ENCODE data around the gene NADK2.
"Not testable (repeated sequence)": the region's sequence is repeated elsewhere in the genome, so short reads cannot be mapped to it uniquely, and the experiment has no call there.

NADK2 gene, protein sequence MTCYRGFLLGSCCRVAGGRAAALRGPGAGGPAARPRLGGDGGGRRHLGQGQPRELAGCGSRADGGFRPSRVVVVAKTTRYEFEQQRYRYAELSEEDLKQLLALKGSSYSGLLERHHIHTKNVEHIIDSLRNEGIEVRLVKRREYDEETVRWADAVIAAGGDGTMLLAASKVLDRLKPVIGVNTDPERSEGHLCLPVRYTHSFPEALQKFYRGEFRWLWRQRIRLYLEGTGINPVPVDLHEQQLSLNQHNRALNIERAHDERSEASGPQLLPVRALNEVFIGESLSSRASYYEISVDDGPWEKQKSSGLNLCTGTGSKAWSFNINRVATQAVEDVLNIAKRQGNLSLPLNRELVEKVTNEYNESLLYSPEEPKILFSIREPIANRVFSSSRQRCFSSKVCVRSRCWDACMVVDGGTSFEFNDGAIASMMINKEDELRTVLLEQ

DNA sequence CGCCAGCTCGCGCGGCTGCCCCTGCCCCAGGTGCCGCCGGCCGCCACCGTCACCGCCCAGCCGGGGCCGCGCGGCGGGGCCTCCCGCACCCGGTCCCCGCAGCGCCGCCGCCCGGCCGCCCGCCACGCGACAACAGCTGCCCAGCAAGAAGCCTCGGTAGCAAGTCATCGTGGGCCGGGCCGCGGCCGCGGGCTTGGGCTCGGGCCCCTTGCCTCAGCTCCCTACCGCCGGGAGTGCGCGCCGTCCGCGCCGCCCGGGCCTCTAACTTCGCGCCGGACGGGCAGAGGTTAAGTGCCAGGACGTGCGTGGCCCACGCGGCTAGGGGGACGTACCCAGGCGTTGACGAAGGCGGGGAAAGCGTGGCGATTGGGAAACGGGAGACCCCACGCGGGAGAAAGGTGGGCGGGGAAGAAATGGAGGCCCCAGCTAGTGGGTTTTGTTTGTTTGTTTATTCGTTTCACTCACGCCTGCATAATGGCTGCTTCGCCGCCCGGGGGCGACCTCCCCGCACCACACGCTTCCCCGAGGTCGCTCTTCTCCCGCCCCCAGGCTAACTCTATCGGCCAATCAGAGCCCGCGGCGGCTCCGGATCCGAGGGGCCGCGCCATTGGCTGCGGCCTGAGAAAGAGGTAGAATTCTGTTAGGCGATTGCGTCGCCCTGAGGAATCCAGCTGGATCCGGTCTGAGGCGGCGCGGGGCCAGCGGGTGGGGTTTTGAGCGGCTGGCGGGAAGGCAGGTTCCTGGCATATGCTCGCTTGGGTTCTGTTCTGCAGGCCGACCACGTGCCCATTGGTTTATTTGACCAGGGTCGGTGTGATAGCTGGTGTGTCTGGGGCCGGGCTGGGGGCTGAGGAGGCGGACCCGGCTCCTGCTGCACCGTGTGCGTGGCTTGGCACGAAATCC is at the start of gene NADK2:
NADK2 (minus strand) TSS at position 295 of the 903 bp plus-strand sequence; CDS start at position 168, 127 bp downstream.
- peak; percentile 98 for DNase-seq

DNA sequence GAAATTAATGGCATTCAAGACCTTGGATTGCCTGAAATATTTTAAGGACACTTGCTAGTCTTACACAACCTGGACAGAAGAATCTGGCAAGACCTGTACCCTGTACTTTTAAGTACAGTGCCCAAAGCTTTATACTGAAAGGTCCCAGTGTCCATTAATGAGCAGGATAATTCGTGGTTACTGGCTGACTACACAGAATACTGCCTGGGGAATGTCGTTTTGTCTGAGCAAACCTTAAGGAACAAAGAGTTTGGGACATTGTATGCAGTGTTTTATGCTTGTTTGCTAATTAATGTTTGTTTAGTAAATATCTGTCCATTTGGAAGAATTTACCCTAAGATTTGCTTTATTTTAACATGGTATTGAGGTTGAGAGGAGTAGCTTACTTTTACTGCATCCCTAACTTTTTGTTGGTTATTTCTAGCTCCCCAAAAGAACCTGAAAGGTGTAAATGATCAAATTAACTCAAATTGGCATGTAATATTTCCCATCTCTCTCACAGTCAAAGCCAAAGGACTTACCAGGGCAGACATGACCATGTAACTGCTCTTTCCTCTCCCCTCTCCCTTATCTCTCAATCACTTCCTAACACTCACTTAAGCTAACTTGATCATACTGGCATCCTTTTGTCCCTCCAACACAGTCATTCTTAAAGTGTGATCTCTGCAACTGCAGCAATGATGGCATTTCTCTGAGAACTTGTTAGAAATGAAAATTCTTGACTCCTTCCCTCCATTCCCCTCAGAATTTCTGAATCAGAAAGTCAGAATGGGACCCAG is 44.3 kb upstream of the NADK2 start:
- no peak for DNase-seq

DNA sequence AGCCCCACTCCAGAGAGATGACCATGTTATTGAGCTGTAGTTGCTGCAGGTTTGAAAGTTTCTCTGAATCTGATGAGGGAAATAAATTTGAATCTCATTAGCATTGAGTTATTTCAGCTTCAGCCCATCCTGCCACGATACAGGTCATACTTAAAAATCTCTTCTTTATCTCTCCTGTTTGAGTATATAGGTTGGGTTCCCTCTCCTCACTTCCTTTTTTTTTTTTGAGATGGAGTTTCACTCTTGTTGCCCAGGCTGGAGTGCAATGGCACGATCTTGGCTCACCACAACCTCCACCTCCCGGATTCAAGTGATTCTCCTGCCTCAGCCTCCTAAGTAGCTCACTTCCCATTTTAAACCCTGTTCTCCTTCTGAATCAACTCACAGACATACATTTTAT is 42.0 kb upstream of the NADK2 start:
- DNase-seq, result not testable (repeated sequence)

DNA sequence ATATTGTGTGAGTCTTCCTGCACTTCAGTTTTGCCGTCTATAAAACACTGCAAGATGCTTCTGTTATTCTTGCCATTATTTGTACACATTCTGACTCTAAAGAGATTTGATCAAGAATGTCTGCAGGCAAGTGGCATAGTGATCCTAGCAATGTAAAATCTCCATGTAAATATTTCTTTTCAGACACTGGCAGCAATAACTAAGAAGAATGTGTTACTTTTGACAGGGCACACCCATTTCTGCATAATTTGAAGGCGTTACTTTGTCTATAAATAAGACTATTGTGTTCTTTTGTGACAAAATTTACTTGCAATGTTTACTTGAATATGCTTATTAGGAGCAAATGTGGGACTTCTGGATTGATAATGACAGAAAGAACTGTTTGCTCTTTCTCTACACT is 39.9 kb upstream of the NADK2 start:
- no peak for DNase-seq

DNA sequence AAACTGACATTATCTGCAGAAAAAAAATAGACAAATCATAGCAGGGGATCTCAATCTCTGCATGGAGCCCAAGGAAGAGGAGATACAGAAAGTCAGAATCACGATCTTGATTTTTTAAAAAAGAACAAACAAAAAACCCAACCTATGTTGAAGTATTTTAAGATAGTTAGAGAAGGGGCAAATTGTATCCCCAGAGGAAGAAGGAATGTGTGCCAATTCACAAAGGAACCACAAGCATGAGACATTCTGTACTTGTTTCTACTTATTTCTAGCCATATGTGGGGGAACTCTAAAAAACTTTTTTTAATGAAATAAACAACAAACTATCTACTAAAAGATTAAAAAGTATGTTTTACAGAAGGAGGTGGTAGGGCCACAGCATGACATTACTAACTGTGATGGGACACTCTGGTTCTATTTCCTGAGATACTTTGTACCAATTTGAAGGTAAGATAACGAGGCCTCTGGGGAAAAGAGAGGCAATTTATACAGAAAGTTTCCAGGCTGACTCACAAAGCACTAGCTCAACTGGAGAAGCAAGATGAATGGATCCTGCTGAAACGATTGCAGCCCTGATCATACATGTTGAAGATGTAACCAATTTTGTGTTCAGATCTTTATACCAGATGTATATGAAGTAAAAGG is 37.5 kb upstream of the NADK2 start:
- DNase-seq, result no peak

DNA sequence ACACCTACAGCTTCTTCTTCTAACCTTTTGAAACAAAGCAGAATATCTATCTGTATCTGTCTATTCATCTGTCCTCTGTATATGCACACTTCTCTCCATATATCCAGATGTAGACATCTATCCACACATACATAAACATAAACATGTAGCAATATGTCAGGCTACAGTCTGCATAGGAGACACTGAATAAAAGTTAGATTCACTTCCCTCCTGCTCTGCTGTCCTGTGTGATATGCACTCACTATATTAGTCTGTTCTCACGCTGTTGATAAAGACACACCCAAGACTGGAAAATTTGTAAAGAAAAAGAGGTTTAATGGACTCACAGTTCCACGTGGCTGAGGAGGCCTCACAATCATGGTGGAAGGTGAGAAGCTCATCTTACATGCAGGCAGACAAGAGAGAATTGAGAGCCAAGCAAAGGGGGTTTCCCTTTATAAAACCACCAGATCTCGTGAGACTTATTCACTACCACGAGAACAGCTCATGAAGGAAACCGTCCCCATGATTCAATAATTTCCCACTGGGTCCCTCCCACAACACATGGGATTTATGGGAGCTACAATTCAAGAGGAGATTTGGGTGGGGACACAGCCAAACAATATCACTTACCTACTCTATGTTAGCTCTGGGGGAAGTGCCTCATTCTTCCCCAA is 35.9 kb upstream of the NADK2 start:
- no peak for DNase-seq

DNA sequence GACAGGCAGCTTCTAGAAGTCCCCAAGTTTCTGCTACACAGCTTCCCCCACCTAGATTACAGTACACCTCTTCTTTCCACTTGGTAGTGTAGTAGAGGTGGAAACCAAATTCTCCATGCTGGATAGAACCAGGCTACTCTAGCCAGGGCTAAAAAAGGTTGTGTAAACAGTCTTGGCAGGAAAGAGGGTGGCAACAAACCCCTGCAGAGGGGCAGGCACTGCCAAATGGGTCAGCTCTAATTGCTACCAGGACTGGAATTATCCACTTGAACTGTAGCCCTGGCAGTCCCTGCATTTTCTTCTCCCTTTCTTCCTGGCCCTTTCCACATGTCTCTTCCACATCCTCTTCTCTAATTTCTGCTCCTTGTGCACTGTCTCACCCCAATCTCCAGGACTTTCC is 35.1 kb upstream of the NADK2 start:
- DNase-seq, result no peak

DNA sequence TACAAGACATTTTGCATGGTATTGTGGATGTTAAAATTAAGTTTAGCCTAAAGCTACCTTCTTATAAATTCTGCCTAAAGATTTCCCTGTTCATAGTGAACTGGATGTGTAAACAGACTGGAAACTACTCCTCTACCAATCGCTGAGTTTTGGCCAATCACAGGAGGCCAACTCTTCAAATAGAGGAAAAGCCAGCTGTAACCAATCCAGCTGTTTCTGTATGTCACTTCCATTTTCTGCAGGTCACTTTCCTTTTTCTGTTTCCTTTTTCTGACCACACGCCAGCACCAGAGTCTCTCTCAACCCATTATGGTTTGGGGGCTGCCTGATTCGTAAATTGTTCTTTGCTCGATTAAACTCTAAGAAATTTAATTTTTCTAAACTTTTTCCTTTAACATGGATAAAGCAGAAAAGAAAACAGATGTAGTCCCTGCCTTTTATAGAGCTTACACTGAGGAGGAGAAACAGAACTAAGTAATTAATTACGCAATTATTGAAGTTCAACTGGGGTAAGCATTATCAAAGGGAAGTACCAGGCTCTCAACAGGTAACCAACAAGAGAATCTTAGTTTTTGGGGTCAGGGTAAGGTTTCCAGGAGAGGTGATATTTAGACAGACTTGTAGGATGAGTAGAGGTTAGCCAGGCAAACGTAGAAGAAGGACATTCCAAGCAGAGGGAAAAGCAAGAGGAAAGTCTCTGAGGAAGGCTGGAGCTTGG is 32.2 kb upstream of the NADK2 start:
- no peak for DNase-seq

DNA sequence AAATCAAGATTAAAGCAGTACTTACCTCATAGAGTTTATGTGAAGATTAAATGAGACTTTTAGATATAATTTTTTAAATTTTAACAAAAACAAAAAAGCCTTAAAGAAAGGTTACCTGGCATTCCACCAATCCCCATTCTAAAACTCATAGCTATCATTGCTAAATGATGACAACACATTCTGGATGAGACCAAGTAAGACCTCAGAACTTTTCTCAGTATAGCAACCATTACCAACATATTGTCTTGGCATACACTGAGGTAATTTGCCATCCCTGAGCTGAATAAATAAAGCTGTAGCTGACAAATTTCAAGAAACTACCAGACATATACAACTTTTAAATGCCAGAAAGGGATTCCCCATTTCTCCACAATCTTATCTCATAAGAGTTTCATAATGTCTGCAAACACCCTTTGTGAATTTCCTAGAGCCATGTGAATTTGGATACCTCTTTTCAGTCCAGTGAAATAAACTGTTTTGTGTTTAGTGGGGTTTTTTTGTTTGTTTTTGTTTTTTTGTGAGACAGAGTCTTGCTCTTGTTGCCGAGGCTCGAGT is 30.5 kb upstream of the NADK2 start:
- no peak for DNase-seq

DNA sequence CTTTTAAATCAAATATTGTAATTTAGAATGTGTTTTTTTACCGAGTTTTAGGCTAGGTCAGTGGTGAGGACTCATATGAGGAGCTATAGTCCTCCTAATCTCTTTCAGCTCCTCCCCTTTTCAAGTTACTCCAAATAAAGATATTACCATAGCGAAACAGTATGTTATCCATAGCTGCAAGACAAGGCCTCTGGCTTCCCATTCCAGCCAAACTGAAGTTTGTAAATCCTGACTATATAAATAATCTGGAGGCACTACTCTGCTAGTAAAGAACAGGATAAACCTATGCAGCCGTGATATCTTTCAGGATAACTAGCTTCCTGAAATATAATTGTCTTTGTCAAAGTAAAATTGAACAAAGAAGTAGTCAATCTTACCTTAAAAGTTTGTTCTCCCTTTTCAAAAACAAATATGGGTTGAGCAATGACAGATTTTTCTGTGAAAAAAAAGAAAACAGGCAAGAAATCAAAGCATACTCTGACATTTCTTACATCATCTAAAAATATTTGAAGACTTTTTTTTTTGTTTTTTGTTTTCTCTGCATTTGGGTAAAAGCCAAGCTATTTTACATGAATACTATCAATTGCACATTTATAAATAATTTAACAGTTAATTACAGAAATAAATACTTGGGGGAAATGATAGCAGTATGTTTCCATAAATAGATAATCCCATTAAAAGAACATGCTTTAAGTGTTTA is 29.3 kb upstream of the NADK2 start:
- no peak for DNase-seq

DNA sequence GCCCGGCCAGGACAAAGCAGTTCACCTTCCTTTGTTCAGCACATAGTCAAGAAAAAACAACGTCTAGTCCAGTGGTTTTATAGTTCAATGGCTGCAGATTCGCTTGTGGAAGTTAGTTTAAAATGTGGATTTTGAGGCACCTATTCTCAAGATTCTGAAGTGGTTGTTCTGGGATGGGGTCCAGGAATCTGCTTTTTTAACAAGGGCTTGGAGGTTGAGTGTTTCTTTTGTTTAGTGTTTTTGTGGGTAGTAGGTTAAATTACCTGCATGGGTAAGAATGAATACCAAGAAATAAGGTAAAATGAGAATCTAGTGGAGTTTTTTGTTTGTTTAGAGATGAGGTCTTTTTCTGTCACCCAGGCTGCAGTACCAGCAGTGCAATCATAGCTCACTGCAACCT is 28.4 kb upstream of the NADK2 start:
- DNase-seq, result no peak

DNA sequence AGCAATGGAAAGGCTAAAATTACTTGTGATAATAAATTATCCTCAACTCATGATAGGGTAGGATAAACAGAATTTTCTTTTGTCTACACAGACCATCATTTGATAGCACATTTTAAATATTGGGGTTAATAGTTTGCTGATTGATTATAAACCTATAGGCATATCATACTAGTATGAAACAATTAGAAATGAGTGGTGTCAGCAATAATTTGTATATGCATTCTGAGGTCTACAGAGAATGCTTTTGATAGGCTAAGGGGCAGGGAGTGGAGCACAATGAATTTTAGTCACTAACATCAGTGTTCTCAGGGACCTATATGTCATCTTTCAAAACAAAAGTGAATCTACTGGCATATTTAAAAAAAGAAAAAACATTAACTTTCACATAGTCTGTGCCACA is 27.8 kb upstream of the NADK2 start:
- no peak for DNase-seq

DNA sequence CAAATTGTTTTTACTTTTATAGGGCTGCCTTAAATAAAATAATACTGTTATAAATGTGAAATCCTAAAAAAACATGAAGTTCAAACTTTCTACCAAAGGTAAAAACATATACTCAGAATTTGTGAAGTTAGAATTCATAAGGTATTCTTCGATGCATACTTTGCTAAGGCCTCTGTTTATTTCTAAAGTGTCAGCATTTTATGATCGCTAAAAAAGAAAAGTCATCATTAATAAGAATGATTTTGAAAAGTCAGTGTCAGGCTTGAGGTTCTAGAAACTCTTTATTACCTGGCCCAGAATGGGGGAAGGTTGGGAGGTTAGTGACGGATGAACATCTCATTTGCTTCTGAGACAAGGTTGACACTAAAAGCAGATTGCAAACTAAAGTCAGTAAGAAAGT is 26.2 kb upstream of the NADK2 start:
- DNase-seq, result no peak

DNA sequence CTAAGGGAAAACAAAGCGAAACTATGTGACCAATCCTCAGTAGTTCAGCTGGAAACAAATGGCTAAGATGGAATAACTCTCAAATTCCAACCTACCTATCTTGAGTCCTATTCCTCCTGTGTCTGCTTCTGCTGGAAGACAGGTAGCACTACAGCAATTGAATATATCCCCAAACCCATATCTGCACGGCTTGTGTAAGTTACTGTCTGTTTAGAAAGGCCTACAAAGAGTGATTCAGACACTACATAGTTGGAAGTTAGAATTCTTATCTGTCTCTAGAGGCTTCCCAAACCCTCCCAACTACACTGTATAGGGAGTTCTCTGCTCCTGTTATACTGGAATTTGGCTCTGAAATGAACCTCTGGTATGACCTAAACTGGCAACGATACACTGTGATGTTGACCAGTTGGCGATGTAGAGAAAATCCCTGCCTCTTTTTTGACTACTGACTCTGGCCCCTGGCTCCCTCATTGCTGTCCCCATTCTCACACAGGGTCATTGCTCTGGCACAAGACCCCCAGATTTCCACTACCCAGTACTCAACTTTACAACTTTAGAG is 22.6 kb upstream of the NADK2 start:
- DNase-seq, result no peak

DNA sequence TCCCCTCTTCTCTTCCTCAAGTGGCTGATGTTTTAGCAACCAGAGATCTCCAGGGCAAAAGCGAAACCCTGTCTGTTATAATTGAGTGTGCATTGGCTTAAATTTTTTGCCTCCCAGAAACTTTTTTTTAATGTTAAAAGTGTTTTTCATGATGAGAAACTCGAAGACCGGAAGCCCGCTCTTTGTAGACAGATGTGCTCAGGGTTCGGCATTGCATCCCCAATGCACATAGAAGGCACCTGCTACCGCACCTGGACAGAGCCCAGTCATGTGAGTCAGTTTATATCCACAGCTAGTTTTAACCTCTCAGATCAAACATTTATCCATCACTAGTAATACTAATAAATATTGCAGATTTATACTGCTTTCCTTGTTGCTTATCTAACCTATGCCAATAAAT is 19.5 kb upstream of the NADK2 start:
- no peak for DNase-seq

DNA sequence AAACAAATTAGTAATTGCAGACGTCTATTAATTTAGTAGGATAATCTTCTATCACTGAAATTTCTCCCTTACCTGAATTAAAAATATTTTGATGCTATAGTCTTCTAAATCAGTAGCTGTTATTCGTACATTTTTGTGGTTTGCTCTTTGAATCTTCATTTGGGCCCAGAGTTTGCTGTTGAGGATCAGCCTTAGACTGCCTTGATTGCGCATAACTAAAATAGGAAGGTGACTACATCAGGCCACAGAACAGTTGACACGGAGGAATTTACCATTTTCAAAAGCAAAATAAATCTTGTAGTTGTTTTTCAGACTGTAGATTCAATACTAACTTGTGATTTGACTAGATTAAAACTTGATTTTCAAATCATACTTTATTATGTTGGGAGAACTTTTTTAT is 11.8 kb upstream of the NADK2 start:
- DNase-seq, result no peak

DNA sequence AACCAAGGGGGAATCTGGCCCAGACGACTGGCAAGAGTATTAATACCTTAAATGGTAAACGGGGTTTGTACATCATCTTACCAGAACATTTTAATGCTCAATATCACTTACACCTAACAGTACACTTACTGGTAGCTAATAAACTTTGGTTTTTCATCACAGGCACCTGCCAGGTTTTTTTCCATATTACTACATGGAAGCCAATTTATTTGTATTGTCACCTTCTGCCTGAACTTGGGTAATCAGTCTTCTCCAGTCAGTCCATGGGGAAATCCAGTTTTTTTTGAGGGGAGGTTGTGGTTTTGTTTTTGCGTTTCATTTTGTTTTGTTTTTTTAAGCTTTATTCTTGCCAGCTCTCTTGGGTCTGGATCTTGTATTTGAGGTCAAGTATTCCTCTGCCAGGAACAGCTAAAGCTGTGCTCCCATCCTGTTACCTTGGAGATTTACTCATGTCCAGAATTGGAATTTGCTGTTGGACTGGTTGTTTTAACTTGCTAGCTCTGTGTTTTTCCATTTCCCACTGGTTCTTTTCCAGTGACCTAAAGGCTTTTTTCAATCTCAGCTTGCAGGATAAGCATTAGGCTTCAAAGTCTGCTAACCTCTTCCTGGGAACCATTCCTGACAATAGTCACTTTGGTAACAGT is 11.1 kb upstream of the NADK2 start:
- no peak for DNase-seq

DNA sequence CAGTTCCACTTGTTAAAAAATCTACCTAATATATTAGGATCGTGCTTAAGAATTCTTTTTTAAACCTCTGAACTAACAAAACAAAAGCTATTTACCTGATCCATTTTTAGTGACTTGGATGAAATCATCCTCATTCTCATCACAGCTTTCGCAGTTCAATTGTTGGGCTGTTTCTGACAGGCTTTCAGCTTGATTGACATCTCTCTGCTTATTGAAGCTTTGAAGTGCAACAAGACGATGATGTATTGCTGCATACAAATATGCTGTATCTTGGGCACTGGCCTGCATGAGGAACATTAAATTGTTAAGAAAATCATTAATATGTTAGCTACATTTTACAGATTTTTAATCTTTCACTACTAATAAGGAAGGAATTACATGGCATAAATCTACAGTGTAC is 9.5 kb upstream of the NADK2 start:
- no peak for DNase-seq

DNA sequence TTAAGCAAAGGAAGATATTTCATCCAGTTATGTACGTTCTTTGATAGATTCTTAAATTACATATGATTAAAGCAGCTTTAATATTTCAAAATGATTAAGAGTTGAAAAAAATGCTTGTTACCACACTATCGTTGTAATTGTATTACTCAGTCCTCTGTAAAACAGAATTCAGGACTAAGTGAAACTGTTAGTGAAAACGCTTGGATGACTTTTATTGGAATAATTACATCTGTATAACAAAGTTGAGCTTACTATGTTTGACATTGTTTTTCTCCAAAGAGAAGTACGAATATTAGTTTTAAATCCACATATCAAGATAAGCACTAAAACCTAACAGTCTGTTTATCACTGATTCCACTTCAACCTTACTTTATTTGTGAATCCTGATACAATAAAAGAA is 8.7 kb upstream of the NADK2 start:
- DNase-seq, result no peak

All from right forelimb (tissue), 1 donor.